ENCODE data around the gene UGCG.
"Not testable (repeated sequence)": the region's sequence is repeated elsewhere in the genome, so short reads cannot be mapped to it uniquely, and the experiment has no call there.

Gene UGCG

DNA sequence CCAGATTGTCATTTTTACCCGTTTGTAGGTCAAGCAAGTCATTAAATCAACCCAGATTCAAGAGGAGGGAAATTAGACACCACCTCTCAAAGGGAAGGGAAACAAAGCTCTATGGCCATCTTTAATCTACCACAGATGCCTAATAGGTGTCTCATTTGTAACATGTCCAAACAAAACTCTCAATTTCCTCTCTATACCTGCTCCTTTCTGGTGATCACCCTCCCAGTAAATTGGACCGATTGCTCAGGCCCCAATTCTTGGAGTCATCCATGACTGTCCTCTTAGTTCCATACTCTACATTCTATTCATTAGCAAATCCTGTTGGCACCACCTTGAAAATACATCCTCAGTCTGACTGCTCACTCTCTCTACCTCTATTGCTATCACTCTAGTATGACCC lies 22.1 kb upstream of the UGCG start:
- no peak for DNase-seq
- Mint-ChIP-seq H3K4me3 (no peak overlapping the region), H3K4me1 (peaks cover 5% of the 10 kb centered on the region), H3K27ac (no peak overlapping the region), H3K36me3 (no peaks in the 10 kb centered on the region), H3K9me3 (no peaks in the 10 kb centered on the region), H3K27me3 (peaks cover 4% of the 10 kb centered on the region)
- CTCF ChIA-PET = no interaction called here

DNA sequence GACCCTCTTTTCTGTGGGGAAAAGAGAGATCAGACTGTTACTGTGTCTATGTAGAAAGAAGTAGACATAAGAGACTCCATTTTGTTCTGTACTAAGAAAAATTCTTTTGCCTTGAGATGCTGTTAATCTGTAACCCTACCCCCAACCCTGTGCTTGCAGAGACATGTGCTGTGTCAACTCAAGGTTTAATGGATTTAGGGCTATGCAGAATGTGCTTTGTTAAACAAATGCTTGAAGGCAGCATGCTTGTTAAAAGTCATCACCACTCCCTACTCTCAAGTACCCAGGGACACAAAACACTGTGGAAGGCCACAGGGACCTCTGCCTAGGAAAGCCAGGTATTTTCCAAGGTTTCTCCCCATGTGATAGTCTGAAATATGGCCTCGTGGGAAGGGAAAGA lies 21.3 kb upstream of the UGCG start:
- DNase-seq, H3K4me3 Mint-ChIP-seq, CTCF ChIA-PET, H3K4me1 Mint-ChIP-seq, H3K36me3 Mint-ChIP-seq, H3K27me3 Mint-ChIP-seq, H3K9me3 Mint-ChIP-seq, H3K27ac Mint-ChIP-seq: not testable (repeated sequence)

DNA sequence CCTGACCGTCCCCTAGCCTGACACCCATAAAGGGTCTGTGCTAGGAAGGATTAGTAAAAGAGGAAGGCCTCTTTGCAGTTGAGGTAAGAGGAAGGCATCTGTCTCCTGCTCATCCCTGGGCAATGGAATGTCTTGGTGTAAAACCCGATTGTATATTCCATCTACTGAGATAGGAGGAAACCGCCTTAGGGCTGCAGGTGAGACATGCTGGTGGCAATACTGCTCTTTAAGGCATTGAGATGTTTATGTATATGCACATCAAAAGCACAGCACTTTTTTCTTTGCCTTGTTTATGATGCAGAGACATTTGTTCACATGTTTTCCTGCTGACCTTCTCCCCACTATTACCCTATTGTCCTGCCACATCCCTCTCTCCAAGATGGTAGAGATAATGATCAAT lies 20.9 kb upstream of the UGCG start:
- H3K4me3 Mint-ChIP-seq, H3K9me3 Mint-ChIP-seq, H3K36me3 Mint-ChIP-seq, H3K27me3 Mint-ChIP-seq, DNase-seq, H3K27ac Mint-ChIP-seq, H3K4me1 Mint-ChIP-seq, CTCF ChIA-PET: not testable (repeated sequence)

DNA sequence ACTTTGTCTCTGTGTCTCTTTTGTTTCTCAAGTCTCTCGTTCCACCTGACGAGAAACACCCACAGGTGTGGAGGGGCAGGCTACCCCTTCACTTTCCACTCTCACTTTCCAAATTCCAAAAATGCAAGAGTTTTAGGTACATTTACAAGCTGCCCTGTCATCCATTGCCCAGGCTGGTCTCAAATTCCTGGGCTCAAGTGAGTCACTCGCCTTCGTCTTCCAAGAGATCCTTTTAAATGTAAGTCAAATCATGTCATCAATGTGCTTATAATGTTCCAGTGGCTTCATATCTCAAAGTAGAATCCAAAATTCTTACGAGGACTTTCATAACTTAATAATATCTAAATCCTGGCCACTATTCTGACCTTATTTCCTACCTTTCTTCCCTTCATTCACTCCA lies 20.4 kb upstream of the UGCG start:
- CTCF ChIA-PET = no interaction called here
- H3K4me3 Mint-ChIP-seq = no peak overlapping the region
- no peaks in the 10 kb centered on the region for H3K4me1 Mint-ChIP-seq
- H3K36me3 Mint-ChIP-seq = peaks cover 2% of the 10 kb centered on the region
- no peak for DNase-seq
- H3K9me3 Mint-ChIP-seq = peaks cover 3% of the 10 kb centered on the region
- H3K27ac Mint-ChIP-seq = no peak overlapping the region
- H3K27me3 Mint-ChIP-seq = no peaks in the 10 kb centered on the region

DNA sequence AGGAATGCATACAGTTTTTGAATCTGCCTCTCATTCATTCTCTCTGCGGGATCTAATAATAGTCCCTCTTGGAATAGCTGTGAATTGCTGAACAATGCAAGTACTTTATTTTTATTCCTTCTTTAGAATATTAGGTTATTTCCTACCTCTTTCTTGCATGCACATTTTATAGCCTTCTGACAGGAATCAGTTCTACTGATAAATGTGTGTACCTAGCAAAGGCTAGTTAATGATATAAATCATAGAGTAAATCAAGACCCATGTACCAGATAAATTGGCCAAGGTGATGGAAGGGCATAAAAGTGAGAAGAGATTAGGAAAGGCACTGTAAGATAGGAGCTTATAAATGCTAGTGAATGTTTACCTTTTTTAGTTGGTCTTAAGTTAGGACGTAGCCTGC lies 19.2 kb upstream of the UGCG start:
- Mint-ChIP-seq H3K27ac (no peak overlapping the region), H3K4me1 (no peaks in the 10 kb centered on the region)

DNA sequence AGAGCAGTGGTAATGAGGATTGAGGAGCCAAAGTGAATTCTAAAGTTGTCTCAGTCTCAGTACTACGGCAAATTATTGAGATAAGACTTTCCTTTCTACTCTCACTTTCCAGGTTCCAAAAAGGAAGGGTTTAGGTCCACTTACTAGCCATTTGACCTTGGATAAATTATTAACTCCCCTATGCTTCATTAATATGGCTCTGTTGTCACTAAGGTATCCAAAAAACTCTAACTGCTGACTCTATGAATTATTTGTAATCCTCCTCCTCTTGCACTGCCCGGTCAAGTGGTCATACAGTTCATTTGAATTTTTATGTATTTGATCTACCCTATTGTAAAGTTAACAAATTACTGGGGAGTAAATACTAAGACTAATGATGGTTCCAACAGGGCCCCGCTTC lies 17.7 kb upstream of the UGCG start:
- no peak for DNase-seq
- no peak overlapping the region for H3K27ac Mint-ChIP-seq
- H3K4me1 Mint-ChIP-seq = no peaks in the 10 kb centered on the region
- no peak overlapping the region for H3K4me3 Mint-ChIP-seq
- H3K36me3 Mint-ChIP-seq = peaks cover 2% of the 10 kb centered on the region
- CTCF ChIA-PET = interaction anchor here (1.4 kb wide), 1 partner anchor 17 kb away, joined by 3 read pairs; the partner anchor contains the start of gene UGCG
- H3K27me3 Mint-ChIP-seq = peaks cover 15% of the 10 kb centered on the region
- H3K9me3 Mint-ChIP-seq = peaks cover 3% of the 10 kb centered on the region

More for the DNA sequence above, 19.2 kb upstream of the UGCG start:
- H3K36me3 Mint-ChIP-seq = peaks cover 2% of the 10 kb centered on the region
- peaks cover 5% of the 10 kb centered on the region for H3K27me3 Mint-ChIP-seq
- H3K4me3 Mint-ChIP-seq = no peak overlapping the region
- DNase-seq = no peak
- peaks cover 3% of the 10 kb centered on the region for H3K9me3 Mint-ChIP-seq
- CTCF ChIA-PET = no interaction called here

DNA sequence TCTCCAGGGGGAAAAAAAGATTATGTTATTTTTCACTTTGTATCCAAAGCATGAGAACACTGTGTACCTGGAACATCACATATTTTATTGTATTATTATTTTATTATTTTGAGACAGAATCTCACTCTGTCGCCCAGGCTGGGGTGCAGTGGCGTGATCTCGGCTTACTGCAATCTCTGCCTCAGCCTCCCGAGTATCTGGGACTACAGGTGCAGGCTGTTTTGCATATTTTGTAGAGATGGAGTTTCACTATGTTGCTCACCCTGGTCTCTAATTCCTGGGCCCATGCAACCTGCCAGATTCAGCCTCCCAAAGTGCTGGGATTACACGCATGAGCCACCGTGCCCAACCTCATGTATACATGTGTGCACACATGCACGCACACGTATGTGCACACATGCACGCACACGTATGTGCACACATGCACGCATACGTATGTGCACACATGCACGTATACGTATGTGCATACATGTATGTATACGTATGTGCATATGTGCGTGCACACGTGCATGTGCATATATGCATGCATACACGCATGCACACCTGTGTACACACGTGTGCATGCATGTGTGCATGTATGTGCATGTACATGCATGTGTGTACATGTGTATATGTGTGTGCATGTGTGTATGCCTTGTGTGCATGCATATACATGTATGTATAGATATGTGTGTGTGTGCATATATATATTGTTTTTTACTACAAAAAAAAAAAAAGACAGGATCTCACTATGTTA lies 9.5 kb upstream of the UGCG start:
- no peak overlapping the region for H3K4me3 Mint-ChIP-seq
- CTCF ChIA-PET = no interaction called here
- H3K9me3 Mint-ChIP-seq = no peaks in the 10 kb centered on the region
- H3K27ac Mint-ChIP-seq = no peak overlapping the region
- H3K27me3 Mint-ChIP-seq = peaks cover 12% of the 10 kb centered on the region
- no peaks in the 10 kb centered on the region for H3K36me3 Mint-ChIP-seq
- DNase-seq = no peak
- H3K4me1 Mint-ChIP-seq = peaks cover 7% of the 10 kb centered on the region

DNA sequence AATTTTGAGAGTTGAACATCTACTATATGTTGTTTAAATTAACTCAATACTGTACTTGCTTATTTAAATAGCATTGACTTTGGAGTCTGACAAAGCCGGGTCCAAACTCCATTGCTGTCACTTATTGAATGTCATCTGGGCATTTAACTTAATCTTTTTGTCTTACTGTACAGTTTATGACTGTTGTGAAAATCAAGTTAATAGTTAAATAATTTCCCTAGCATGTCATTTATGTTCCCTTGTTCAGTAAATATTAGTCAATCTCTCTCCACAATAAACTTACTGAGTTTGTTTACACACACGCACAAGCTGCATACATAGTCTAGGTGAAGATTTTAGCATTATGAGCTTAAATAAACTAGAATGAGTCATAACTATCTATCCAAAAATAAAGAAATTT lies 6.3 kb upstream of the UGCG start:
- DNase-seq = no peak
- Mint-ChIP-seq H3K27me3 (no peaks in the 10 kb centered on the region), H3K4me3 (no peak overlapping the region), H3K27ac (no peak overlapping the region), H3K4me1 (peaks cover 13% of the 10 kb centered on the region), H3K36me3 (no peaks in the 10 kb centered on the region), H3K9me3 (no peaks in the 10 kb centered on the region)
- CTCF ChIA-PET = no interaction called here

DNA sequence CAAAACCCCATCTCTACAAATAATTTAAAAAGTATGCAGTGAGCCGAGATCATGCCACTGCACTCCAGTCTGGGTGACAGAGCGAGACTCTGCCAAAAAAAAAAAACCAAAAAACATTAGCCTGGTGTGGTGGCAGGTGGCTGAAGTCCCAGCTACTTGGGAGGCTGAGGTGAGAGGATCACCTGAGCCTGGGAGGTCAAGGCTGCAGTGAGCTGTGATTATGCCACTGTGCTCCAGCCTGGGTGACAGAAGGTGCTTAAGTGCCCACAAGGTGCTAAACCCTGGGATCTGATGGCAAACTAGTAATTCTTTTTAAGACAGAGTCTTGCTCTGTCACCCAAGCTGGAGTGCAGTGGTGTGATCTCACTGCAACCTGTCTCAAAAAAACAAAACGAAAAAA lies 5.7 kb upstream of the UGCG start:
- H3K4me1 Mint-ChIP-seq = peaks cover 18% of the 10 kb centered on the region
- not testable (repeated sequence) for H3K27me3 Mint-ChIP-seq, DNase-seq, H3K36me3 Mint-ChIP-seq, H3K9me3 Mint-ChIP-seq, H3K4me3 Mint-ChIP-seq, H3K27ac Mint-ChIP-seq
- CTCF ChIA-PET = interaction anchor here (0.6 kb wide), 1 partner anchor 47 kb away, joined by 3 read pairs; no protein-coding TSS in a partner anchor

DNA sequence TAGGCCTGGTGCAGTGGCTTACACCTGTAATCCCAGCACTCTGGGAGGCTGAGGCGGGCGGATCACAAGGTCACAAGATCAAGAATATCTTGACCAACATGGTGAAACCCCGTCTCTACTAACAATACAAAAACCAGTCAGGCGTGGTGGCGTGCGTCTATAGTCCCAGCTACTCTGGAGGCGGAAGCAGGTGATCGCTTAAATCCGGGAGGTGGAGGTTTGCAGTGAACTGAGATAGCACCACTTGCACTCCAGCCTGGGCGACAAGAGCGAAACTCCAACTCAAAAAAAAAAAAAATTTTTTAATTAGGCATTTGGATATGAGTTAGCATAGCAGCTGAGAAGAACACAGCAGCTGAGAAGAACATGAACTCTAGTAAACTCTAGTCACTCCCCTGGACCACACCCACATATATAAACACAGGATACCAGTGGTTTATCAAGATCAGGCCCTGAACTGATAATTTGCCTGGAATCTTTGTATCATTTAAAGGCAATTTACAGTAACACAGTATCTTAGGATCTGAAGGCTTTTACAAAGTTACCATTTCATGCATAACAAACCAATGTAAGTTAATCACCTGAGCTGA lies 4.6 kb upstream of the UGCG start:
- H3K27ac Mint-ChIP-seq = no peak overlapping the region
- no peak overlapping the region for H3K4me3 Mint-ChIP-seq
- CTCF ChIA-PET = interaction anchor here (0.8 kb wide), 1 partner anchor 183 kb away, joined by 4 read pairs; no protein-coding TSS in a partner anchor
- peaks cover 21% of the 10 kb centered on the region for H3K4me1 Mint-ChIP-seq
- H3K36me3 Mint-ChIP-seq = no peaks in the 10 kb centered on the region
- no peaks in the 10 kb centered on the region for H3K27me3 Mint-ChIP-seq
- DNase-seq = no peak
- no peaks in the 10 kb centered on the region for H3K9me3 Mint-ChIP-seq

DNA sequence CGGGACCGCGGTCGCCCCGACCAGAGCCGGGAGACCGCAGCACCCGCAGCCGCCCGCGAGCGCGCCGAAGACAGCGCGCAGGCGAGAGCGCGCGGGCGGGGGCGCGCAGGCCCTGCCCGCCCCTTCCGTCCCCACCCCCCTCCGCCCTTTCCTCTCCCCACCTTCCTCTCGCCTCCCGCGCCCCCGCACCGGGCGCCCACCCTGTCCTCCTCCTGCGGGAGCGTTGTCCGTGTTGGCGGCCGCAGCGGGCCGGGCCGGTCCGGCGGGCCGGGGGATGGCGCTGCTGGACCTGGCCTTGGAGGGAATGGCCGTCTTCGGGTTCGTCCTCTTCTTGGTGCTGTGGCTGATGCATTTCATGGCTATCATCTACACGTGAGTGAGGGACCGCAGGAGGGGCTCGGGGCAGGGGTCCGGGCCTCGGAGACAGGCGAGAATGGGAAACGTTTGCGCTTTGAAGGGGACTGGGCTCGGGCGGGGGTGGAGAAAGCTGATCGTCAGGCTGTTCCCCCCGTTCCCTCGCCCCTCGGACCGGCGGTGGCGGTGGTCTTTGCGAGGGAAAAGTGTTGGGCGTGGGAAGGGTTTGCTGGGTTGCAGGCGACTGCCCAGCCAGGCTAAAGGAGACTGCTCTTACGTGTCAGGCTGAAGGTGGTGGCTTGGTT lies 457 bp downstream of the UGCG start:
- peak; percentile 70 for DNase-seq
- Mint-ChIP-seq H3K4me3 (no peak overlapping the region), H3K4me1 (peaks cover 21% of the 10 kb centered on the region), H3K36me3 (no peaks in the 10 kb centered on the region), H3K27me3 (no peaks in the 10 kb centered on the region), H3K9me3 (no peaks in the 10 kb centered on the region), H3K27ac (no peak overlapping the region)
- CTCF ChIA-PET = interaction anchor here (1.6 to 1.7 kb wide), 2 partner anchors 12 to 137 kb away, joined by 3 to 6 read pairs; no protein-coding TSS in a partner anchor

DNA sequence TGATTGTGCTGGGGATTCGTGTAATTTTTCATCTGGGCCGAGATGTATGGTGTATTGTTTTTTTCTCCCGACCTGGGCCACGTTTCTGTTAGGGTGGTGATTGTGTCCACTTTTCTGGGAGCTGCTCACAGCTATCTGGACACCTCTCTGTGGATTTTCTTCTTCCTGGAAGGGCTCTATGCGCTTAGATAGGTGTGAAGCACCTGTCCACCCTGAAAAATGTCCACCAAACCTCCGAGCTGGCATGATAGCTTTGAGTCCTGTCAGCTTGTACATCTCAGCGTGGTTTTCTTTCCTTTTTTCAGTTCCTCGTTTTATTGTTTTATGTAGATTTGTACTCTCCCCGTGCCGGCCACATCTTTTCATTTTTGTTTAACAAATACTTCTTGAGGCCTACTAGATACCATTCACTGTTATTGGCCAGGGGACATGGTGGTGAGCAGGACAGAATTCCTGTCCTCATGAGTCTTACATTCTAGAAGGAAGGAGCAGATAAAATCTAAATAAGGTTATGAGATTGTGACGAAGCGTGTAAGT lies 1.1 kb downstream of the UGCG start:
- H3K27me3 Mint-ChIP-seq = no peaks in the 10 kb centered on the region
- H3K4me3 Mint-ChIP-seq = no peak overlapping the region
- CTCF ChIA-PET = interaction anchor here (1.0 to 1.7 kb wide), 3 partner anchors 12 to 138 kb away, joined by 3 to 6 read pairs (median 3); no protein-coding TSS in a partner anchor
- H3K36me3 Mint-ChIP-seq = peaks cover under 1% of the 10 kb centered on the region
- peak; percentile 36 for DNase-seq
- H3K9me3 Mint-ChIP-seq = no peaks in the 10 kb centered on the region
- peaks cover 15% of the 10 kb centered on the region for H3K4me1 Mint-ChIP-seq
- no peak overlapping the region for H3K27ac Mint-ChIP-seq

DNA sequence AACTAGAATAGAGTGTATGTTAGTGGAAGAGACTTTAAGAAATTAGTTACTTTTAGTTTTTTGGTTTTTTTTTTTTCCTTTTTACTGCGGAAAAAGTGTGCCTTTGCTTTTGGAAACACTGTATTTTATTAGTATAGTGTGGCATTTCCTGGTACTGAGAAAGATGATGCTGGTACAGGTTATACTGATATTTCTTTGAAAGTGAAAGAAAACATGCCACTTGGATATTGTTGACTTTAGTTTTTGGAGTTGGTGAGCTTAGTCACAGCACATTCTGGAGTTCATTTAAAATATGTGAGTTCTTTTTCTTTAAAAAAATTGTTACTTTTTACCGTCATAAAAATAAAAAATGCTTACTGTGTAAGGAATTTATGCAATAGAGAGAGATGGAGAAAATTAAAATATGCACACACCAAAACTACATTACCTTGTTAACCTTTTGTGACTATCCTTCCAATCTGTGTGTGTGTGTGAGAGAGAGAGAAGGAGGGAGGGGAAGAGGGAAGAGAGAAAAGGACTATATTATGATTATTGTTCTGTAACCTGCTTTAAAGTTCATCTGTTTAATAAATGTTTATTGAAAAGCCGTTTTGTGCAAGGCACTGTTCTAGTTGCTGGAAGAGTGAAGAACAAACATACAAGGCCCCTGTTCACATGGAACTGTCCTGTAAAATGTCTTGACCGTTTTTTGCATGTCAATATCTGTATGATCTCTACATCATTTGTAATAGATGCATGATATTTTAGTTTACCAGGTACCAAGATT lies 1.9 kb downstream of the UGCG start:
- CTCF ChIA-PET = interaction anchor here (1.0 to 1.6 kb wide), 2 partner anchors 16 to 139 kb away, joined by 3 read pairs; no protein-coding TSS in a partner anchor
- H3K27me3 Mint-ChIP-seq = no peaks in the 10 kb centered on the region
- no peak for DNase-seq
- no peak overlapping the region for H3K27ac Mint-ChIP-seq
- no peaks in the 10 kb centered on the region for H3K9me3 Mint-ChIP-seq
- H3K4me1 Mint-ChIP-seq = peaks cover 14% of the 10 kb centered on the region
- H3K36me3 Mint-ChIP-seq = peaks cover 4% of the 10 kb centered on the region
- no peak overlapping the region for H3K4me3 Mint-ChIP-seq

Measured in activated naive CD4-positive, alpha-beta T cell treated with anti-CD3 and anti-CD28 coated beads, Interleukin-2, amount 10 ng/mL, durations not matched to agents 7 days and 5 days (primary cell).